ENCODE results near the gene RAMACL. TPM values are rescaled to one million over a fixed set of nuclear protein-coding genes. Genes with fewer than 3 reads are reported as not detected.
"Not testable (repeated sequence)": the region's sequence is repeated elsewhere in the genome, so short reads cannot be mapped to it uniquely, and the experiment has no call there.

Gene RAMACL
- total RNA-seq, 1 donor from 2014 or later: 1.7 TPM

DNA sequence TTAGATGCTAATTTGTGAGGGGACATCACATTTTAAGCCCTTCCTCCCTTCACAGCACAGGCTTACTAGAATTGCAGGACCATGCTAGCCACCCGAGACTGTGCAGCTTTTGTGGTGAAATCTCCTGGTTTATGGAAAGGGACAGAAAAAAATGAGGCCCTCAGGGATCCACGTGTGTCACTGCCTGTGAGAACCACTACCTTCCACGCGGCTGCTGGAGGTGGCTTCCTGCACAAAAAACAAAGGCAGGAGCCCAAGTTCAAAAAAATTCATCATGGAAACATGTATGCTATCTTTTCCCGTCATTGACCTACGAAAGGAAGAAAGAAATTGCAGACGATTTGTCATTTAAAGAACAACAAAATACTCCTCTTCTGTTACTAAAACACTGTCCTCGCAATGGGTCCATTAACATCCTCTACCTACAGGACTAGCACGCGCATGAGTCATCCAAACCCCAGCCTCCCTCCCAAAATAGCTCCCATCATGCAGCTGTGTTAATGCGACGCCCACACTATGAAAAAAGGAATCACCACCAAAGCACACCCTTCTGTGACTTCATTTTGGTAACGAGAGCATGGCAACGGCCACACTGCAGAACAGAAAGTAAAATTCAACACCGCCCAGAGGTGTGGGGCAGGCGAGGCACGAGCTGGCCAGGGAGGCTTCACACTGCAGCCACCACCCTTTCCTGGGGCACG is 45.7 kb downstream of the RAMACL start:
- peaks cover 3% of the 10 kb centered on the region for H3K4me1 Mint-ChIP-seq (ENCODE audit: low read depth)
- H3K27ac Mint-ChIP-seq: peak overlapping the region; percentile 29
- no peak overlapping the region for H3K4me3 Mint-ChIP-seq (ENCODE audit: low read depth)
- peaks cover 5% of the 10 kb centered on the region for H3K36me3 Mint-ChIP-seq (ENCODE audit: insufficient read depth)
- H3K27me3 Mint-ChIP-seq: no peaks in the 10 kb centered on the region
- DNase-seq (ENCODE audit: low spot score, unreplicated experiment): no peak
- no peak for TF ChIP-seq CTCF (IDR thresholded peaks at IDR 0.05; ENCODE audit: unreplicated experiment)
- no peaks in the 10 kb centered on the region for H3K9me3 Mint-ChIP-seq (ENCODE audit: low read depth)

DNA sequence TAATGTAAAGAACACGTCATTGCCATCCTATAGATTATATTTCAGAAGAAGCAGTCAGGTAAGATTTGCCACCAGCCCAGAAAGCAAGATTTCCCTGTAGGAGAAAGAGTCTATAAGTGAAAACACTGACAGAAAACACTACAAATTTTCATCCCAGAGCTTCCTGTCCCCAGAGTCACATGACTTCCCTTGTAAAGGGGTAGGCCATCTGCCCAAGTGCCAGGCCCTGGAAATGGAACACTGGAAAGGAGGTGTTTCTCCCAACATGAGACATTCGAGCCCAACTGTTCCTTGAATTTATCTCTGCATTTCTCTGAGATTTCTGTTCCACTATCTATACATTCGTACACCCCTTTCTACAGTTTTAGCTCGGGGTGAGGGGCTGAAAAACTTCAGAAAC is 46.9 kb downstream of the RAMACL start:
- no peak for TF ChIP-seq CTCF (IDR thresholded peaks at IDR 0.05; ENCODE audit: unreplicated experiment)
- no peak for DNase-seq (ENCODE audit: low spot score, unreplicated experiment)
- Mint-ChIP-seq H3K9me3 (ENCODE audit: low read depth) (no peaks in the 10 kb centered on the region), H3K4me3 (ENCODE audit: low read depth) (no peak overlapping the region), H3K4me1 (ENCODE audit: low read depth) (peaks cover 3% of the 10 kb centered on the region), H3K36me3 (ENCODE audit: insufficient read depth) (peaks cover 6% of the 10 kb centered on the region), H3K27me3 (no peaks in the 10 kb centered on the region), H3K27ac (peak overlapping the region; percentile 52)

DNA sequence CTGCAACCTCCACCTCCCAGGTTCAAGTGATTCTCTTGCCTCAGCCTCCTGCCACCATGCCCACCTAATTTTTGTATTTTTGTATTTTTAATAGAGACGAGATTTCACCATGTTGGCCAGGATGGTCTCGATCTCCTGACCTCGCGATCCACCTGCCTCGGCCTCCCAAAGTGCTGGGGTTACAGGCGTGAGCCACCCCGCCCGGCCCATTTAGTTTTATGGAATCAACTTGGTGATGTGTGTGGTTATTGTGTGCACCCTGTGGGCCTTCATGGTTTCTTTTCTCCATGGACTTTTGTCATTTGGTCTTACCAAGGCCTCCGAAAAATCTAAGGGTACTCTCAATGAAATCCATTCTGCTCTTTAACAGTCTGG is 47.5 kb downstream of the RAMACL start:
- H3K4me3 Mint-ChIP-seq (ENCODE audit: low read depth); H3K9me3 Mint-ChIP-seq (ENCODE audit: low read depth); H3K27ac Mint-ChIP-seq; H3K27me3 Mint-ChIP-seq; H3K4me1 Mint-ChIP-seq (ENCODE audit: low read depth); DNase-seq (ENCODE audit: low spot score, unreplicated experiment); H3K36me3 Mint-ChIP-seq (ENCODE audit: insufficient read depth): not testable (repeated sequence)

GRCh38 chr6:166538297-166539010 is 48.0 kb downstream of the RAMACL start:
- Mint-ChIP-seq H3K27me3 (no peaks in the 10 kb centered on the region), H3K4me1 (ENCODE audit: low read depth) (peaks cover 3% of the 10 kb centered on the region), H3K36me3 (ENCODE audit: insufficient read depth) (peaks cover 6% of the 10 kb centered on the region), H3K27ac (no peak overlapping the region), H3K4me3 (ENCODE audit: low read depth) (no peak overlapping the region), H3K9me3 (ENCODE audit: low read depth) (no peaks in the 10 kb centered on the region)
- no peak for TF ChIP-seq CTCF (IDR thresholded peaks at IDR 0.05; ENCODE audit: unreplicated experiment)
- DNase-seq (ENCODE audit: low spot score, unreplicated experiment): no peak

GRCh38 chr6:166534658-166535406 is 51.6 kb downstream of the RAMACL start:
- no peak overlapping the region for H3K27ac Mint-ChIP-seq
- H3K36me3 Mint-ChIP-seq (ENCODE audit: insufficient read depth): peaks cover 11% of the 10 kb centered on the region
- TF ChIP-seq CTCF (IDR thresholded peaks at IDR 0.05; ENCODE audit: unreplicated experiment): no peak
- peaks cover 1% of the 10 kb centered on the region for H3K4me1 Mint-ChIP-seq (ENCODE audit: low read depth)
- H3K9me3 Mint-ChIP-seq (ENCODE audit: low read depth): no peaks in the 10 kb centered on the region
- no peak overlapping the region for H3K4me3 Mint-ChIP-seq (ENCODE audit: low read depth)
- no peaks in the 10 kb centered on the region for H3K27me3 Mint-ChIP-seq
- no peak for DNase-seq (ENCODE audit: low spot score, unreplicated experiment)

Data from progenitor cell of endocrine pancreas (in vitro differentiated cells).